GM21786 (cell line): Measurements from ENCODE around the gene IFI44L.

ENCODE experiments used
- ATAC-seq: cut with Tn5 transposase; IDR thresholded peaks from one replicate; pipeline ENCODE4 v1.9.1; 2021; ENCODE audit not compliant: unreplicated experiment

Gene IFI44L

GRCh38 chr1:78619803-78620579 lies at the start of gene IFI44L:
Gene IFI44L (plus strand): TSS chr1:78620448. CDS start chr1:78627916, 7,468 bp downstream.
- peak; percentile 37 for ATAC-seq

GRCh38 chr1:78570539-78570938 lies 49.7 kb upstream of the IFI44L start:
- no peak for ATAC-seq

GRCh38 chr1:78577257-78578100 lies 42.8 kb upstream of the IFI44L start:
- ATAC-seq, result no peak

GRCh38 chr1:78586572-78586971 lies 33.7 kb upstream of the IFI44L start:
- no peak for ATAC-seq

- ATAC-seq, result no peak
These were observed 33.0 kb upstream of the IFI44L start for GRCh38 chr1:78587211-78587610.

- ATAC-seq, result no peak
These were observed 28.3 kb upstream of the IFI44L start for GRCh38 chr1:78591971-78592370.

- no peak for ATAC-seq
These were observed 21.0 kb upstream of the IFI44L start for GRCh38 chr1:78599294-78599693.

- no peak for ATAC-seq
These were observed 19.2 kb upstream of the IFI44L start for GRCh38 chr1:78601068-78601467.

GRCh38 chr1:78603206-78603605 lies 17.0 kb upstream of the IFI44L start:
- no peak for ATAC-seq

GRCh38 chr1:78604643-78605042 lies 15.6 kb upstream of the IFI44L start:
- ATAC-seq, result no peak

- no peak for ATAC-seq
These were observed 14.0 kb upstream of the IFI44L start for GRCh38 chr1:78606274-78606673.

GRCh38 chr1:78607334-78607927 lies 12.8 kb upstream of the IFI44L start:
- peak; percentile 45 for ATAC-seq

- no peak for ATAC-seq
These were observed 12.3 kb upstream of the IFI44L start for GRCh38 chr1:78607944-78608343.

- peak; percentile 50 for ATAC-seq
These were observed 2.6 kb upstream of the IFI44L start for GRCh38 chr1:78617615-78618026.

- no peak for ATAC-seq
These were observed 1.2 kb upstream of the IFI44L start for GRCh38 chr1:78619032-78619431.

GRCh38 chr1:78619446-78619802 lies 824 bp upstream of the IFI44L start:
- ATAC-seq, result peak; percentile 7

GRCh38 chr1:78620666-78621065 lies 418 bp downstream of the IFI44L start:
- ATAC-seq, result no peak

- no peak for ATAC-seq
These were observed 2.3 kb downstream of the IFI44L start for GRCh38 chr1:78622548-78622947.

GRCh38 chr1:78624035-78624434 lies 3.8 kb downstream of the IFI44L start:
- no peak for ATAC-seq

GRCh38 chr1:78627321-78627720 lies 7.1 kb downstream of the IFI44L start:
- no peak for ATAC-seq

GRCh38 chr1:78630600-78630999 lies 10.4 kb downstream of the IFI44L start:
- ATAC-seq, result no peak

- ATAC-seq, result no peak
These were observed 13.0 kb downstream of the IFI44L start for GRCh38 chr1:78633209-78633608.
